Gastroesophageal sphincter (tissue), 3 donors: Measurements from ENCODE around the gene CD1C.

Experiments used
- CTCF ChIP-seq, 4 experiments: fragments of 200-600 bp in 2 of 4; fragments of 450-650 bp in 2 of 4; sonication (generic) in 1 of 4; IDR thresholded peaks; one replicate each; pipeline ENCODE4 v1.5.1; 2017 to 2019; ENCODE audit warnings: antibody characterized with exemption in 4 of 4, mild to moderate bottlenecking in 2 of 4, moderate library complexity in 2 of 4
- POLR2A ChIP-seq, 2 donors: fragments of 450-650 bp; IDR thresholded peaks; one replicate each; pipeline ENCODE4 v1.6.1; 2017; ENCODE audit warnings: antibody characterized with exemption in 2 of 2, mild to moderate bottlenecking in 2 of 2, moderate library complexity in 1 of 2

- TF ChIP-seq POLR2A (IDR thresholded peaks at IDR 0.05) (no peak), CTCF (IDR thresholded peaks at IDR 0.05) (no peak)
Measured at GRCh38 chr1:158331106-158331425, 41.3 kb downstream of the CD1C start.
